K562 (cell line): ENCODE data around the gene NR6A1. TPM values are rescaled to one million over a fixed set of nuclear protein-coding genes. Genes with fewer than 3 reads are reported as not detected.

Source experiments
- ATAC-seq: fragments of 200-7000 bp; cut with Tn5 transposase; 3 replicates; pipeline ENCODE4 v1.9.1; 2020; ENCODE audit warnings: moderate library complexity
- BruUV-seq: library from RNA; stranded (reverse); fragments of 400-500 nt; replicated peaks from 2 replicates; lab custom pipeline; 2021; lab: Mats Ljungman, UMichigan
- CTCF ChIA-PET: fragments of 300-600 bp; formaldehyde crosslinking; extraction: SDS; loops from one replicate; lab custom pipeline; 2021; ENCODE audit warnings: low intra/inter-chr PET ratio; lab: Yijun Ruan, JAX
- POLR2A ChIA-PET: fragments of 300-600, 350-650 bp; sonication (Branson Sonifier 250); formaldehyde crosslinking; extraction: SDS; loops from one replicate; lab custom pipeline; 2021; ENCODE audit warnings: antibody characterized with exemption, inconsistent platforms; lab: Yijun Ruan, JAX
- DNase-seq, 4 experiments: peaks; one replicate each; pipeline versions ENCODE4 v3.0.0 to v3.0.0-alpha.2; 2011 to 2018; ENCODE audit warnings: low spot score in 3 of 4, mixed read lengths in 3 of 4; ENCODE audit errors: extremely low read depth in 1 of 4
- FAIRE-seq: peaks from 2 replicates; lab custom pipeline; 2011; peaks lifted over from hg19 to GRCh38; lab: Jason Lieb, UNC
- H2AFZ ChIP-seq: 2 replicates; pipeline ENCODE4 v1.6.0; 2011; ENCODE audit warnings: low read depth, low read length, control low read depth, inconsistent platforms
- H3K27ac ChIP-seq: fragments of 200-600 bp; 3 replicates; pipeline ENCODE4 v1.8.0; 2011; ENCODE audit warnings: low read depth, mild to moderate bottlenecking, control low read depth, inconsistent platforms, low read length, moderate library complexity, mixed read lengths; ENCODE audit errors: extremely low read depth
- H3K27me3 ChIP-seq, 2 experiments: fragments of 300-600 bp in 1 of 2; 2 replicates in 1 of 2; 3 replicates in 1 of 2; pipeline versions ENCODE4 v1.6.0 to v1.8.0; 2011; ENCODE audit warnings: inconsistent platforms in 2 of 2, low read length in 2 of 2, mild to moderate bottlenecking in 1 of 2, mixed read lengths in 1 of 2, moderate library complexity in 1 of 2; ENCODE audit not compliant: control insufficient read depth in 2 of 2, insufficient read depth in 2 of 2
- H3K36me3 ChIP-seq: fragments of 300-600 bp; 3 replicates; pipeline ENCODE4 v1.8.0; 2011; ENCODE audit warnings: mild to moderate bottlenecking, low read length, inconsistent platforms; ENCODE audit not compliant: control insufficient read depth, insufficient read depth
- H3K4me1 ChIP-seq, 2 experiments: fragments of 200-600 bp in 1 of 2; replicated peaks in 1 of 2; 2 replicates in 1 of 2; 3 replicates in 1 of 2; pipeline versions ENCODE4 v1.5.1 to v1.8.0; 2011; ENCODE audit warnings: inconsistent platforms in 2 of 2, low read length in 2 of 2, mild to moderate bottlenecking in 1 of 2, mixed read lengths in 1 of 2, moderate library complexity in 1 of 2; ENCODE audit not compliant: control insufficient read depth in 2 of 2, insufficient read depth in 2 of 2
- H3K4me2 ChIP-seq: 2 replicates; pipeline ENCODE4 v1.6.1; 2011; ENCODE audit warnings: low read length, control low read depth, inconsistent platforms, mixed read lengths; ENCODE audit not compliant: insufficient read depth
- H3K4me3 ChIP-seq: fragments of 200-600 bp; sonication (generic), shearing (Covaris generic); 2 replicates; pipeline ENCODE4 v1.5.1; 2016; ENCODE audit warnings: control low read depth, inconsistent platforms
- H3K79me2 ChIP-seq: fragments of 200-600 bp; 3 replicates; pipeline ENCODE4 v1.8.0; 2011; ENCODE audit warnings: low read length, inconsistent platforms; ENCODE audit not compliant: control insufficient read depth, insufficient read depth
- H3K9ac ChIP-seq, 2 experiments: 2 replicates each; pipeline versions ENCODE4 v1.6.0 to v1.6.1; 2011; ENCODE audit warnings: low read depth in 2 of 2, low read length in 2 of 2, control low read depth in 1 of 2, inconsistent platforms in 1 of 2, mild to moderate bottlenecking in 1 of 2, mixed read lengths in 1 of 2; ENCODE audit not compliant: insufficient read depth in 1 of 2
- H3K9me1 ChIP-seq: one replicate; pipeline ENCODE4 v1.6.0; 2011; ENCODE audit warnings: inconsistent platforms, mild to moderate bottlenecking, low read length, moderate library complexity; ENCODE audit not compliant: control insufficient read depth, insufficient read depth
- H3K9me3 ChIP-seq: replicated peaks from 2 replicates; pipeline ENCODE4 v1.5.1; 2011; ENCODE audit warnings: low read depth, low read length, inconsistent platforms; ENCODE audit not compliant: control insufficient read depth, insufficient read depth
- H4K20me1 ChIP-seq: replicated peaks from 2 replicates; pipeline ENCODE4 v1.6.1; 2011; ENCODE audit warnings: low read length, inconsistent platforms, mixed read lengths; ENCODE audit not compliant: control insufficient read depth, insufficient read depth
- HEY1 ChIP-seq: fragments of 250-450 bp; sonication (Bioruptor Pico); IDR thresholded peaks from 2 replicates; pipeline ENCODE4 v1.5.0; 2020; ENCODE audit warnings: mild to moderate bottlenecking, moderate library complexity, borderline replicate concordance
- HNRNPLL ChIP-seq: fragments of 200-400 bp; formaldehyde crosslinking; IDR thresholded peaks from 2 replicates; pipeline ENCODE4 v1.6.1; 2017; ENCODE audit warnings: low read length, low read depth, mild to moderate bottlenecking; ENCODE audit not compliant: poor library complexity, severe bottlenecking
- MEIS2 ChIP-seq: fragments of 450-650 bp; IDR thresholded peaks from 2 replicates; pipeline ENCODE4 v1.6.1; 2014; ENCODE audit warnings: mild to moderate bottlenecking; ENCODE audit not compliant: partially characterized antibody
- POLR3A ChIP-seq: IDR thresholded peaks from 2 replicates; pipeline ENCODE4 v1.6.1; 2011; ENCODE audit warnings: borderline replicate concordance, mild to moderate bottlenecking, moderate library complexity; ENCODE audit not compliant: insufficient read length, insufficient read depth; ENCODE audit errors: extremely low read depth
- ZNF445 ChIP-seq: fragments of 250-450 bp; sonication (Bioruptor Pico); IDR thresholded peaks from 2 replicates; pipeline ENCODE4 v1.4.0; 2020; ENCODE audit warnings: low read depth, mild to moderate bottlenecking, moderate library complexity
- ZNF584 ChIP-seq: fragments of 200-800 bp; sonication (Bioruptor generic); IDR thresholded peaks from 2 replicates; pipeline ENCODE4 v1.6.1; 2016; ENCODE audit warnings: low read depth, mild to moderate bottlenecking, missing genetic modification characterization, missing compliant biosample characterization
- WGBS: fragments of 100-300 bp; shearing (Covaris generic); methylation state at CpG from one replicate; pipeline ENCODE4 v1.1.6; 2016; ENCODE audit warnings: low coverage, mixed read lengths; ENCODE audit not compliant: insufficient coverage; ENCODE audit errors: missing lambda C conversion rate; 5-methylcytosine and 5-hydroxymethylcytosine counted together
- in situ Hi-C: fragments of 300-500 bp; cut with MboI; formaldehyde crosslinking; loops from 4 replicates; pipeline ENCODE4 v1.15.0; 2018; ENCODE audit warnings: inconsistent platforms, mixed read lengths
- intact Hi-C: fragments of 100-400 bp; cut with micrococcal nuclease; formaldehyde crosslinking; loops from 2 replicates; pipeline ENCODE4 v1.14.2; 2022
- polyA plus RNA-seq, 8 experiments: library from polyadenylated mRNA; depleted of rRNA in 4 of 8; stranded (reverse) in 5 of 8; unstranded in 3 of 8; fragments of >200 nt; fragmentation: Nextera tagmentation in 2 of 8; fragmentation: Illumina TruSeq in 1 of 8; extraction: Ambion mirVana in 2 of 8; extraction: Trizol in 1 of 8; gene quantifications; 2 replicates each; pipeline versions ENCODE4 v1.2.1 to v1.2.3, GENCODE V29; 2011 to 2014; ENCODE audit warnings: inconsistent platforms in 1 of 8, missing spikeins in 1 of 8
- total RNA-seq, 7 experiments: library from RNA; depleted of rRNA in 6 of 7; stranded (reverse); fragments of >200 nt in 6 of 7; fragmentation: Illumina TruSeq in 2 of 7; extraction: Trizol in 2 of 7; gene quantifications; 2 replicates each; pipeline versions ENCODE4 v1.2.1 to v1.2.3, GENCODE V29; 2011 to 2021; ENCODE audit warnings: low replicate concordance in 1 of 7
- TF ChIP-seq, protein P1 (sequence below): sonication (generic); formaldehyde crosslinking; IDR thresholded peaks from 2 replicates; pipeline ENCODE4 v1.8.0; 2022; ENCODE audit warnings: missing genetic modification reagents, mild to moderate bottlenecking, borderline replicate concordance
- TF ChIP-seq, protein P2 (sequence below): fragments of 250-450 bp; sonication (Bioruptor Pico); IDR thresholded peaks from 2 replicates; pipeline ENCODE4 v1.8.0; 2021; ENCODE audit warnings: moderate library complexity, mild to moderate bottlenecking, inconsistent platforms

The NR6A1 gene
- total and polyA plus RNA-seq, 9 of the 15 experiments (the other 6 are each of a cell fraction or from before 2014, with no cell fraction given), result 9.7 to 55.4 (median 28.3) TPM

DNA sequence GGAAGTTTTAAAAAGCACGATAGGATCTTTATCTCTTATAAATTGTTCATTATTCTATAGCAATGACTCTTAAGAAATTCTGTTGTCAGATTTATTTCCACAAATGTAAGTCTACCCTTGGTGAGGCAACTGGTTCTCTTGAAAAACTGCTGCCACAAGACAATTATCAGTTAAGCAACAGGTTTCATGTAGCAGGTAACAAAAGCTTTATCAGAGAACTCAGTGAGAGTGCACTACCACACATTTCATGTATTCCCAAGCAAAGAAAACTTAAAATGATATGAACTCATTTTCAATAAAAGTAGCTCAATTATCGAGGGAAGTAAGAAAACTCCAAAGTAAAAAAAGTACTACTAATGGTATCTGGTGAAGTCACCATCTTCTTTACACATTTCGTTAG lies 9.4 kb downstream of the NR6A1 start (continued):
- TF ChIP-seq, protein P1, sequence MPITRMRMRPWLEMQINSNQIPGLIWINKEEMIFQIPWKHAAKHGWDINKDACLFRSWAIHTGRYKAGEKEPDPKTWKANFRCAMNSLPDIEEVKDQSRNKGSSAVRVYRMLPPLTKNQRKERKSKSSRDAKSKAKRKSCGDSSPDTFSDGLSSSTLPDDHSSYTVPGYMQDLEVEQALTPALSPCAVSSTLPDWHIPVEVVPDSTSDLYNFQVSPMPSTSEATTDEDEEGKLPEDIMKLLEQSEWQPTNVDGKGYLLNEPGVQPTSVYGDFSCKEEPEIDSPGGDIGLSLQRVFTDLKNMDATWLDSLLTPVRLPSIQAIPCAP (CRISPR knock-in tag), result no peak
- TF ChIP-seq, all 486 proteins: peak for 8

DNA sequence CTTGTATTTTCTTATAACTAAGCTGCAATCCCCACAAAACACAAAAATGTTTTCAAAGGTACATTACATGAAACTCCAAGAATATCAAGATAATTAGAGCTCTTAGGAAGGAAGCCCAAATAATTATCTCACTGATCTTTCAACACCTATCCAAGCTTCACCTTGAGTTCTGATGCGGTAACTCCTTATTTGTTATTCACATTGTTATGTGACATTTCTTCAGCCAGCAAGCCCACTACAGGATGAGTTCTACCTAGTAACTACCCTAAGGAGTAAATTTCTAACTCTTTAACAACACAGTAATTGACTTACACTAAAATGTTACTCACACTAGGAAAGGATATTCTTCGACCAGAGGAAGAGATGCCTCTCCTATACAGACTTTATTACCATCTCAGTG lies 9.9 kb downstream of the NR6A1 start:
- Histone ChIP-seq H3K9ac (no peak overlapping the region), H3K27me3 (no peaks in the 10 kb centered on the region), H3K4me2 (no peak overlapping the region)
- FAIRE-seq (no peak), DNase-seq (no peak)
- no TSS peak for BruUV-seq
- TF ChIP-seq POLR3A, result no peak
- TF ChIP-seq HNRNPLL, result no peak
- TF ChIP-seq ZNF584 (CRISPR knock-in tag), result no peak
- TF ChIP-seq MEIS2, result peak; percentile 21
- TF ChIP-seq, protein P2, sequence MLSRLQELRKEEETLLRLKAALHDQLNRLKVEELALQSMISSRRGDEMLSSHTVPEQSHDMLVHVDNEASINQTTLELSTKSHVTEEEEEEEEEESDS (CRISPR knock-in tag), result no peak
- no peak for TF ChIP-seq HEY1 (CRISPR knock-in tag)
- no peak for TF ChIP-seq ZNF445
- TF ChIP-seq, all 486 proteins: peak for 1
- Histone ChIP-seq H3K9me3 (no peaks in the 10 kb centered on the region), H2AFZ (no peak overlapping the region), H3K4me1 (peaks cover 0 to 38% of the 10 kb centered on the region in 2 experiments; a peak in 4 of 5 replicates), H4K20me1 (no peaks in the 10 kb centered on the region), H3K27ac (no peak overlapping the region), H3K79me2 (peaks cover 94% of the 10 kb centered on the region), H3K4me3 (no peak overlapping the region), H3K9me1 (no peaks in the 10 kb centered on the region), H3K36me3 (no peaks in the 10 kb centered on the region)
- CTCF ChIA-PET, result interaction anchor here (0.7 to 1.3 kb wide), 2 partner anchors 8 to 50 kb away, joined by 4 to 5 read pairs; no protein-coding TSS in a partner anchor
- POLR2A ChIA-PET, result interaction anchor here (0.6 to 1.6 kb wide), 6 partner anchors 9 to 92 kb away, joined by 3 to 5 read pairs (median 3); partner anchors contain the start of genes NR6A1 and WDR38
- intact Hi-C loops, result no loop called here
- 30% methylated on average over 2 of the region's 2 CpGs for WGBS
- in situ Hi-C loops, result loop anchor here (5.0 kb wide), 2 partner anchors 44 to 149 kb away; no protein-coding TSS in a partner anchor
- no peak for ATAC-seq
